ENCODE data around the gene HNMT. TPM values are rescaled to one million over a fixed set of nuclear protein-coding genes. Genes with fewer than 3 reads are reported as not detected.

Gene HNMT
- polyA plus RNA-seq, 1 donor from 2014 or later = not detected

- no peaks in the 10 kb centered on the region for H3K27me3 ChIP-seq (ENCODE audit: insufficient read depth, low read depth, low read length)
- H3K27ac ChIP-seq (ENCODE audit: low read length) = no peak overlapping the region
- H3K36me3 ChIP-seq (ENCODE audit: insufficient read depth, low read length) = no peaks in the 10 kb centered on the region
- no peaks in the 10 kb centered on the region for H3K9me2 ChIP-seq (ENCODE audit: insufficient read depth, low read length)
- H4K20me1 ChIP-seq (ENCODE audit: insufficient read depth) = no peaks in the 10 kb centered on the region
- no peak overlapping the region for H3K4me2 ChIP-seq (ENCODE audit: low read length)
- no peaks in the 10 kb centered on the region for H3K9me3 ChIP-seq (ENCODE audit: low read length)
- H2AFZ ChIP-seq (ENCODE audit: low read depth, low read length) = no peak overlapping the region
- H3K79me2 ChIP-seq (replicated peaks; ENCODE audit: insufficient read depth, low read length) = no peaks in the 10 kb centered on the region
- no peak overlapping the region for H3K4me3 ChIP-seq (ENCODE audit: low read length)
- no peaks in the 10 kb centered on the region for H3F3A ChIP-seq (ENCODE audit: insufficient read depth, low read length, poor library complexity, severe bottlenecking)
- H3K9ac ChIP-seq (ENCODE audit: low read length) = no peak overlapping the region
- TF ChIP-seq EZH2 (IDR thresholded peaks at IDR 0.05; ENCODE audit: borderline replicate concordance, insufficient read depth, low read length, poor library complexity, severe bottlenecking) (no peak), POLR2AphosphoS5 (IDR thresholded peaks at IDR 0.05) (no peak), MXI1 (conservative IDR thresholded peaks at IDR 0.05; ENCODE audit: poor library complexity, severe bottlenecking) (no peak), RAD21 (conservative IDR thresholded peaks at IDR 0.05) (no peak), REST (IDR thresholded peaks at IDR 0.05; ENCODE audit: borderline replicate concordance) (no peak), SMC3 (conservative IDR thresholded peaks at IDR 0.05; ENCODE audit: poor library complexity) (no peak), CTCF (IDR thresholded peaks at IDR 0.05; ENCODE audit: poor library complexity, severe bottlenecking) (no peak), TAF1 (IDR thresholded peaks at IDR 0.05; ENCODE audit: low read depth) (no peak), EP300 (conservative IDR thresholded peaks at IDR 0.05; ENCODE audit: poor library complexity, severe bottlenecking) (no peak)
Measured at GRCh38 chr2:137927846-137928245, 36.4 kb upstream of the HNMT start.

GRCh38 chr2:137928547-137929518 is 35.4 kb upstream of the HNMT start:
- Histone ChIP-seq H3F3A (ENCODE audit: insufficient read depth, low read length, poor library complexity, severe bottlenecking) (no peaks in the 10 kb centered on the region), H3K4me3 (ENCODE audit: low read length) (no peak overlapping the region), H3K4me2 (ENCODE audit: low read length) (no peak overlapping the region), H3K9me2 (ENCODE audit: insufficient read depth, low read length) (no peaks in the 10 kb centered on the region), H3K9ac (ENCODE audit: low read length) (no peak overlapping the region), H3K9me3 (ENCODE audit: low read length) (no peaks in the 10 kb centered on the region), H3K27ac (ENCODE audit: low read length) (no peak overlapping the region), H2AFZ (ENCODE audit: low read depth, low read length) (no peak overlapping the region), H3K27me3 (ENCODE audit: insufficient read depth, low read depth, low read length) (no peaks in the 10 kb centered on the region), H4K20me1 (ENCODE audit: insufficient read depth) (no peaks in the 10 kb centered on the region), H3K36me3 (ENCODE audit: insufficient read depth, low read length) (no peaks in the 10 kb centered on the region), H3K79me2 (replicated peaks; ENCODE audit: insufficient read depth, low read length) (no peaks in the 10 kb centered on the region)
- TF ChIP-seq POLR2AphosphoS5 (IDR thresholded peaks at IDR 0.05) (no peak), SMC3 (conservative IDR thresholded peaks at IDR 0.05; ENCODE audit: poor library complexity) (no peak), REST (IDR thresholded peaks at IDR 0.05; ENCODE audit: borderline replicate concordance) (no peak), TAF1 (IDR thresholded peaks at IDR 0.05; ENCODE audit: low read depth) (no peak), RAD21 (conservative IDR thresholded peaks at IDR 0.05) (no peak), MXI1 (conservative IDR thresholded peaks at IDR 0.05; ENCODE audit: poor library complexity, severe bottlenecking) (no peak), CTCF (IDR thresholded peaks at IDR 0.05; ENCODE audit: poor library complexity, severe bottlenecking) (no peak), EZH2 (IDR thresholded peaks at IDR 0.05; ENCODE audit: borderline replicate concordance, insufficient read depth, low read length, poor library complexity, severe bottlenecking) (no peak), EP300 (conservative IDR thresholded peaks at IDR 0.05; ENCODE audit: poor library complexity, severe bottlenecking) (no peak)
